Neuronal stem cell (in vitro differentiated cells): ENCODE results near the gene PAPLN.
"Not testable (repeated sequence)": the region's sequence is repeated elsewhere in the genome, so short reads cannot be mapped to it uniquely, and the experiment has no call there.

ENCODE experiments used
- DNase-seq: peaks from one replicate; pipeline ENCODE4 v3.0.0-alpha.2; 2013; ENCODE audit warnings: low spot score
- H2AFZ ChIP-seq: one replicate; pipeline ENCODE4 v1.6.1; 2013; ENCODE audit warnings: mild to moderate bottlenecking, low read length, inconsistent platforms
- H2AK5ac ChIP-seq: 2 replicates; pipeline ENCODE4 v1.6.1; 2013; ENCODE audit warnings: low read depth, mild to moderate bottlenecking, inconsistent platforms, low read length, moderate library complexity, mixed read lengths
- H2BK120ac ChIP-seq: 2 replicates; pipeline ENCODE4 v1.6.1; 2013; ENCODE audit warnings: low read depth, mild to moderate bottlenecking, inconsistent platforms, low read length, moderate library complexity, mixed read lengths
- H2BK12ac ChIP-seq: one replicate; pipeline ENCODE4 v1.6.1; 2013; ENCODE audit warnings: low read length, inconsistent platforms
- H2BK15ac ChIP-seq: 2 replicates; pipeline ENCODE4 v1.6.1; 2013; ENCODE audit warnings: mild to moderate bottlenecking, low read length, inconsistent platforms, mixed read lengths
- H2BK5ac ChIP-seq: one replicate; pipeline ENCODE4 v1.6.1; 2013; ENCODE audit warnings: inconsistent platforms, mild to moderate bottlenecking, low read length, moderate library complexity
- H3K14ac ChIP-seq: one replicate; pipeline ENCODE4 v1.6.1; 2013; ENCODE audit warnings: low read length, inconsistent platforms
- H3K18ac ChIP-seq: 2 replicates; pipeline ENCODE4 v1.6.1; 2013; ENCODE audit warnings: low read length, inconsistent platforms
- H3K23ac ChIP-seq: 2 replicates; pipeline ENCODE4 v1.6.1; 2013; ENCODE audit warnings: low read depth, mild to moderate bottlenecking, mixed read lengths, low read length, inconsistent platforms; ENCODE audit not compliant: poor library complexity
- H3K27ac ChIP-seq: replicated peaks from 3 replicates; pipeline ENCODE4 v1.5.1; 2013; ENCODE audit warnings: low read length, inconsistent platforms
- H3K27me3 ChIP-seq, 3 experiments: 2 replicates each; pipeline ENCODE4 v1.6.1; 2013; ENCODE audit warnings: low read length in 3 of 3, mild to moderate bottlenecking in 2 of 3, inconsistent platforms in 1 of 3, low read depth in 1 of 3, mixed read lengths in 1 of 3, moderate library complexity in 1 of 3; ENCODE audit not compliant: control insufficient read depth in 3 of 3, insufficient read depth in 3 of 3
- H3K36me3 ChIP-seq, 2 donors: replicated peaks in 1 of 2; 2 replicates each; pipeline ENCODE4 v1.6.1; 2013; ENCODE audit warnings: low read length in 2 of 2; ENCODE audit not compliant: control insufficient read depth in 2 of 2, insufficient read depth in 2 of 2
- H3K4ac ChIP-seq: 2 replicates; pipeline ENCODE4 v1.6.1; 2013; ENCODE audit warnings: inconsistent platforms, mild to moderate bottlenecking, low read length, moderate library complexity
- H3K4me1 ChIP-seq, 2 donors: 1 replicate in 1 of 2; 2 replicates in 1 of 2; pipeline ENCODE4 v1.6.1; 2013; ENCODE audit warnings: low read length in 2 of 2, low read depth in 1 of 2; ENCODE audit not compliant: control insufficient read depth in 2 of 2, insufficient read depth in 1 of 2
- H3K4me2 ChIP-seq: one replicate; pipeline ENCODE4 v1.6.1; 2013; ENCODE audit warnings: mild to moderate bottlenecking, low read length, inconsistent platforms; ENCODE audit not compliant: insufficient read depth, poor library complexity, severe bottlenecking
- H3K4me3 ChIP-seq, 2 donors: 2 replicates each; pipeline ENCODE4 v1.5.1; 2013; ENCODE audit warnings: low read length in 2 of 2, mild to moderate bottlenecking in 2 of 2, inconsistent platforms in 1 of 2, moderate library complexity in 1 of 2
- H3K79me1 ChIP-seq: one replicate; pipeline ENCODE4 v1.6.1; 2013; ENCODE audit warnings: low read depth, mild to moderate bottlenecking, inconsistent platforms, low read length, moderate library complexity
- H3K9ac ChIP-seq: one replicate; pipeline ENCODE4 v1.6.1; 2013; ENCODE audit warnings: mild to moderate bottlenecking, low read depth, low read length, inconsistent platforms; ENCODE audit not compliant: poor library complexity
- H3K9me3 ChIP-seq, 2 donors: replicated peaks in 1 of 2; 2 replicates each; pipeline versions ENCODE3 to v1.6.1; 2013; ENCODE audit warnings: low read length in 2 of 2, mild to moderate bottlenecking in 2 of 2, inconsistent platforms in 1 of 2, low read depth in 1 of 2, mixed read lengths in 1 of 2, moderate library complexity in 1 of 2; ENCODE audit not compliant: control insufficient read depth in 2 of 2, insufficient read depth in 1 of 2
- H4K8ac ChIP-seq: one replicate; pipeline ENCODE4 v1.6.1; 2013; ENCODE audit warnings: low read depth, mild to moderate bottlenecking, inconsistent platforms, low read length, moderate library complexity
- H4K91ac ChIP-seq: one replicate; pipeline ENCODE4 v1.6.1; 2013; ENCODE audit warnings: low read length, low read depth, mild to moderate bottlenecking, inconsistent platforms; ENCODE audit not compliant: poor library complexity
- WGBS, 2 donors: extraction: QIAGEN DNeasy Blood & Tissue Kit; methylation state at CpG; one replicate each; pipeline ENCODE4 v1.1.7; 2013; ENCODE audit warnings: missing lambda C conversion rate in 2 of 2, mixed read lengths in 1 of 2; ENCODE audit not compliant: insufficient read length in 2 of 2, insufficient replicate concordance in 1 of 2; ENCODE audit errors: extremely low coverage in 2 of 2; 5-methylcytosine and 5-hydroxymethylcytosine counted together

PAPLN gene

DNA sequence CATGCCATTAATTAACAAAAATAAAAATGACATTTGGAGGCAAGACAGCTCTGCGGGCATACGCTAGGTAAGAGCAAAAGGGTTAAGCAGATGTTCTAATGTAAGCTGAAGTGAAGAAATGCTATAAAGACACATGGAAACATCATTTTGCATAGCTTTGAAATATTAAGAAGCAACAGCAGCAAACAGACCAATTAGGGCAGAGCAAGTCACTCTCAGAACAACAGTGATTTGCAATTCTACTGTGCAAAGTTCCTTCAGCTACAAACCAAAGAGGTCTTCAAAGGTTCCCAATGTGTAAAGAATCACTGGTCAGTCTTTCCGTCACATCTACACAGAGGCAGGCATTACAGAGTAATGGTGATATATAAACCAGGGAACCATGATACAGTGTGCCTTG, 68.2 kb downstream of the PAPLN start:
- Histone ChIP-seq H2BK15ac (no peak overlapping the region), H2BK5ac (no peak overlapping the region), H3K4me3 (no peak overlapping the region), H3K27me3 (no peaks in the 10 kb centered on the region), H3K79me1 (no peaks in the 10 kb centered on the region), H3K36me3 (no peaks in the 10 kb centered on the region), H3K14ac (no peak overlapping the region), H2BK12ac (no peak overlapping the region), H4K8ac (no peak overlapping the region), H3K9ac (no peak overlapping the region), H3K4ac (no peak overlapping the region), H3K4me2 (no peak overlapping the region), H3K9me3 (no peaks in the 10 kb centered on the region), H2AFZ (no peak overlapping the region), H2AK5ac (no peak overlapping the region), H4K91ac (no peak overlapping the region), H2BK120ac (no peak overlapping the region), H3K4me1 (peaks cover 0 to 1% of the 10 kb centered on the region in 2 donors), H3K18ac (no peak overlapping the region), H3K27ac (no peak overlapping the region), H3K23ac (no peak overlapping the region)
- no peak for DNase-seq
- WGBS, 2 donors, result no CpG with 5 or more reads among the region's 3 CpGs

DNA sequence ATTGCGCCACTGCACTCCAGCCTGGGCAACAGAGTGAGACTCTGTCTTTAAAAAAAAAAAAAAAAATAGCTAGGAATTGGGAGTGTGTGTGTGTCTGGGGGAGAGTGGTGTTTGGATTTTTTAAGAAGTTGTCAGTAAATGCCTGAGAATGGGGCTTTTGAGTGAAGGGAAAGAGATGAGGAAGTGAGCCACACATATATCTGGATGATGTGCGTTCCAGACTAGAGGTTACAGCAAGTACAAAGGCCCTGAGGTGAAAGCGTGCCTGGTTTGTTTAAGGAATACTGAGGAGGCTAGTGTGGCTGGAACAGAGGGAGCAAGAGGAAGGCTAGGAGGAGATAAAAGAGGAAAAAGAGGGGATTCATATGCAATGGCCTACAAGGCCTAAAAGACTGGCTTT, 70.0 kb downstream of the PAPLN start:
- no peak overlapping the region for H2BK15ac ChIP-seq
- no peaks in the 10 kb centered on the region for H3K36me3 ChIP-seq
- no peak overlapping the region for H4K91ac ChIP-seq
- no peak overlapping the region for H2AK5ac ChIP-seq
- no CpG with 5 or more reads among the region's 3 CpGs for WGBS, 2 donors
- no peak overlapping the region for H3K9ac ChIP-seq
- H3K27me3 ChIP-seq, result no peaks in the 10 kb centered on the region
- no peak overlapping the region for H3K4me2 ChIP-seq
- DNase-seq, result no peak
- no peak overlapping the region for H3K4ac ChIP-seq
- no peak overlapping the region for H3K14ac ChIP-seq
- H3K18ac ChIP-seq, result no peak overlapping the region
- no peak overlapping the region for H2BK5ac ChIP-seq
- no peak overlapping the region for H2BK120ac ChIP-seq
- H2AFZ ChIP-seq, result no peak overlapping the region
- H2BK12ac ChIP-seq, result no peak overlapping the region
- H3K9me3 ChIP-seq, result no peaks in the 10 kb centered on the region
- H3K4me3 ChIP-seq, result no peak overlapping the region
- H3K79me1 ChIP-seq, result no peaks in the 10 kb centered on the region
- H3K27ac ChIP-seq, result no peak overlapping the region
- no peak overlapping the region for H4K8ac ChIP-seq
- peaks cover 0 to 1% of the 10 kb centered on the region in 2 donors for H3K4me1 ChIP-seq
- H3K23ac ChIP-seq, result no peak overlapping the region

DNA sequence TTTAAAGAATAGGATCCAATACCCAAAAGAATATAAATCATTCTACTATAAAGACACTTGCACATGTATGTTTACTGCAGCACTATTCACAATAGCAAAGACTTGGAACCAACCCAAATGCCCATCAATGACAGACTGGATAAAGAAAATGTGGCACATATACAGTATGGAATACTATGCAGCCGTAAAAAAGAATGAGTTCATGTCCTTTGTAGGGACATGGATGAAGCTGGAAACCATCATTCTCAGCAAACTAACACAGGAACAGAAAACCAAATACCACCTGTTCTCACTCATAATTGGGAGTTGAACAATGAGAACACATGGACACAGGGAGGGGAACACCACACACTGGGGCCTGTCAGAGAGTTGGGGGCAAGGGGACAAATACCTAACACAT, 71.9 kb downstream of the PAPLN start:
- not testable (repeated sequence) for H3K27me3 ChIP-seq, H2BK120ac ChIP-seq, H2BK5ac ChIP-seq, H4K91ac ChIP-seq, H3K14ac ChIP-seq, H4K8ac ChIP-seq, H3K4me3 ChIP-seq, H3K79me1 ChIP-seq, H3K9me3 ChIP-seq, H2AK5ac ChIP-seq, H3K27ac ChIP-seq, H3K36me3 ChIP-seq, DNase-seq, H3K4ac ChIP-seq, H3K18ac ChIP-seq, H3K9ac ChIP-seq, H3K23ac ChIP-seq, H2BK12ac ChIP-seq, H2BK15ac ChIP-seq, H3K4me2 ChIP-seq, H3K4me1 ChIP-seq, H2AFZ ChIP-seq
- no CpG with 5 or more reads among the region's 1 CpG for WGBS, 2 donors

DNA sequence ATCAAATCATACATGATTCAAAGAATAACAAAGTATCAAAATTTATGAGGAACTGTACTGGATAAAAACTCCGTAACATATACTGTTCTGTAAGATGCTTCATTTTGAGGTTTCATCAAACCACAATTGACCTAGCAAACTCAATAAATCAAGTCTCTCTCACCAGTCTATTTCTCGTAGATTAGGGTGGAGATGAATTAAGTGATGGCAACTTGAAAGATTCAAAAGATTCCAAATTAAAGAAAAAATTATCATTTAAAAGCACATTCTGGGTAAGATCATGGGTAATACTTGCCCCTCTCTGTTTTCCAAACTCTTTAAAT, 74.4 kb downstream of the PAPLN start:
- Histone ChIP-seq H3K14ac (no peak overlapping the region), H3K4ac (no peak overlapping the region), H2BK5ac (no peak overlapping the region), H3K79me1 (no peaks in the 10 kb centered on the region), H3K4me2 (no peak overlapping the region), H3K27me3 (no peaks in the 10 kb centered on the region), H4K8ac (no peak overlapping the region), H2BK120ac (no peak overlapping the region), H3K4me1 (peaks cover 0 to 1% of the 10 kb centered on the region in 2 donors), H3K18ac (no peak overlapping the region), H2AK5ac (no peak overlapping the region), H3K23ac (no peak overlapping the region), H3K27ac (no peak overlapping the region), H3K9me3 (no peaks in the 10 kb centered on the region), H3K4me3 (no peak overlapping the region), H2BK12ac (no peak overlapping the region), H2BK15ac (no peak overlapping the region), H4K91ac (no peak overlapping the region), H3K36me3 (no peaks in the 10 kb centered on the region), H3K9ac (no peak overlapping the region), H2AFZ (no peak overlapping the region)
- DNase-seq, result no peak
- no CpG with 5 or more reads among the region's 2 CpGs for WGBS, 2 donors
